IPS-15b (cell line): ENCODE measurements around the gene LIN7B.

Experiments used
- H3K27me3 ChIP-seq: one replicate; pipeline ENCODE4 v1.6.1; 2013; ENCODE audit warnings: low read length; ENCODE audit not compliant: control insufficient read depth, insufficient read depth
- H3K36me3 ChIP-seq: one replicate; pipeline ENCODE4 v1.6.1; 2013; ENCODE audit warnings: low read length; ENCODE audit not compliant: control insufficient read depth, insufficient read depth
- H3K4me1 ChIP-seq: one replicate; pipeline ENCODE4 v1.6.1; 2013; ENCODE audit warnings: mild to moderate bottlenecking, low read length; ENCODE audit not compliant: control insufficient read depth, insufficient read depth
- H3K4me3 ChIP-seq: one replicate; pipeline ENCODE4 v1.5.1; 2013; ENCODE audit warnings: low read depth, low read length
- H3K9ac ChIP-seq: one replicate; pipeline ENCODE4 v1.6.1; 2013; ENCODE audit warnings: low read depth, mild to moderate bottlenecking, low read length
- H3K9me3 ChIP-seq: one replicate; pipeline ENCODE4 v1.6.1; 2013; ENCODE audit warnings: mild to moderate bottlenecking, low read length; ENCODE audit not compliant: control insufficient read depth, insufficient read depth

Gene LIN7B

DNA sequence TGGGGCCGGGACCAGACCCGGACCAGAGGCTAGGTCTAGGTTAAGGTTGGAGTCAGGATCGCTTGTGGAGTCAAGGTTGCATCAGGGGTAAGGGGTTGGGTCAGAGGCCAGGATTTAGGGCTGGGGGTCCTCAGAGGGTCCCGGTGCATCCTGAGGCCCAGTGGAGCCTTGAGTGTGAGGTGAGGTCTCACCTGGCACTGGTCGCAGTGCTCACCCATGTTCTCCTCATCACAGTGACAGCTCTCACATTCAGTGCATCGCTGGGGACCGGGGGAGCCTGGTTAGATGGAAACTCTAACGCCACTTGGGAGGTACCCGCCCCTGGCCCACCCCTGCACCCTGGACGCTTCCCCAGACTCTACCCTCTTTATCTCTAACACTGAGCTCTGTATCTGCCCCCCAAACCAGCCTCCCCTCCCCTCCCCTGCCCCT is 38.0 kb downstream of the LIN7B start:
- peaks cover 17% of the 10 kb centered on the region for H3K4me1 ChIP-seq
- H3K36me3 ChIP-seq: no peaks in the 10 kb centered on the region
- peak overlapping the region; percentile 43 for H3K4me3 ChIP-seq
- H3K27me3 ChIP-seq: peaks cover 25% of the 10 kb centered on the region
- no peaks in the 10 kb centered on the region for H3K9me3 ChIP-seq
- H3K9ac ChIP-seq: no peak overlapping the region

DNA sequence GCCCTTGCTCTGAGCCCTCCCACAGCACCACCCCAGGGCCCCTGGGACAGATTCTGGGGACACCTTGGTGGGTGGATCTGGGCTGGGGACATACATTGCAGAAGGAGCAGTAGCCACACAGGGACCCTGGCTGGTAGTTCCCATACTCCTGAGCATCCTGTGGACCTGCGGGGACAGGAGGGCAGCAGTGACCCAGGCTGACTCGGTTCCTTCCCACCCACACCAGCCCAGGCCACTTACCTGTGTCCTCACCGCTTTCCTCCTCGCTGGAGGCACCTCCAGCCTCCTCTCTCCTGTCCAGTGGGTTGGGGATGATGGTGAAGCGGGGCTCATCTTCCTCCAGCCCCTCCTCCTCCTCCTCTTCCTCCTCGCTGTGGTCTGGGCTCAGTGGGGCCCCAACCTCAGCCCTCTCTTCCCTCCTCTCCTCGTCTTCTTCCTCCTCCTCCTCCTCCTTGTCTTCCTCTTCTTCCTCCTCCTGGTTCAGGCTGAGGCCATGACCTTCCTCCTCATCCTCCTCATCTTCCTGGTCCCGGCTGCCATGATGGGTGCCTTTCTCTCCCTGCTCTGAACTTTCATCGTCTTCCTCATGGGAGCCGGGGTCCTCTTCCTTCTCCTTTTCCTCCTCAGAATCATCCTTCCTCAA is 39.1 kb downstream of the LIN7B start:
- H3K4me1 ChIP-seq: peaks cover 17% of the 10 kb centered on the region
- H3K9me3 ChIP-seq: no peaks in the 10 kb centered on the region

DNA sequence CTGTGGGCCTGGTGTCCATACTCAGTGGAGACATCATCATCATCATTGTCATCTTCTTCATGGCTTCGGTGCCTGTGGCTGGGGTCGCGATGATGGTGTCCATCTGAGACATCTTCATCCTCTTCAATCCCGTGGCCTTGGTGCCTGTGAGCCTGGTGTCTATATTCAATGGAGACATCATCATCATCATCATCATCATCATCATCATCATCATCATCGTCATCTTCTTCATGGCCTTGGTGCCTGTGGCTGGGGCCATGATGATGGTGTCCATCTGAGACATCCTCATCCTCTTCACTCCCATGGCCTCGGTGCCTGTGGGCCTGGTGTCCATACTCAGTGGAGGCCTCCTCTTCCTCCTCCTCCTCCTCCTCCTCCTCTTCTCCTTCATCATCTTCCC is 40.1 kb downstream of the LIN7B start:
- H3K27me3 ChIP-seq: peaks cover 27% of the 10 kb centered on the region
- no peak overlapping the region for H3K9ac ChIP-seq
- no peak overlapping the region for H3K4me3 ChIP-seq
- H3K9me3 ChIP-seq: no peaks in the 10 kb centered on the region
- H3K36me3 ChIP-seq: no peaks in the 10 kb centered on the region
- H3K4me1 ChIP-seq: peaks cover 15% of the 10 kb centered on the region

More for the DNA sequence above, 39.1 kb downstream of the LIN7B start:
- H3K9ac ChIP-seq: no peak overlapping the region
- H3K27me3 ChIP-seq: peaks cover 27% of the 10 kb centered on the region
- no peaks in the 10 kb centered on the region for H3K36me3 ChIP-seq
- no peak overlapping the region for H3K4me3 ChIP-seq

DNA sequence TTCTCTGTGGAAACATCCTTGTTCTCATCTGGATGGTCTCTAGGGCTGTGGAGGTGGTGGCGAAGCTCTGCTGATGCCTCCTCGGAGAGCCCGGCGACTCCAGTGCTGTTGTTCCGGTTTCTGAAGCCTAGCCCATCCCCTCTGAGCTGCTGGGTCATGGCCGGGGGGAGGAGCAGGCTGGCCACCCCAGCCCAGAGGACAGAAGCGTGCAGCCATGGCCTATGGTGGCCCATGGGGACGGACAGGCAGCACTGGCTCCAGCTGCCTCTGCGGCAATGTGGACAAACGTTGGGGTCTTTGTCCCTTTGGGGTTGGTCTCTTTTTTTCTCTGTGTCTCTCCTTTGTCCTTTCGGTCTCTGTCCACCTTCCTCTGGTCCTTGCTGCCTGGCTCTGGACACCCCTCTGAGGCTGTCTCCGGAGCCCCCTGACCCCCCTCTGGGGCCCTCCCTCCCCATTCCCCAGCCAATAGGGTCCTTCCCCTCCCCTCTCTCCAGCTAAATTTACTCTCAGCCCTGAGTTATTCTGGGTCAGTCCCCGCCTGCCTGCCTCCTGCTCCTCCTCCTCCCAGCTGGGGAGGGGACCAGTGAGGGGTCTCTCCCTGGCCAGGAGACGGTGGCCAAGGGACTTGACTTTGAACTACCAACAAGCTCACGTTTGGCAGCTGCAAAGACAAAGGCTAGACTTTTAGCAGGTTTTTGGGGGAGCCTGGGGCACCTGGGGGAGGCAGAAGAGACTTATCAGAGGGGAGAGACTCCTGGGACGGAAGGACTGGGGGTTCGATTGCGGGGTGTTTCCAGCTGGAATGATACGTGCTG is 41.0 kb downstream of the LIN7B start, which contains the start of gene HRC:
Gene HRC (minus strand): TSS at position 392 of the 815 bp plus-strand sequence. CDS start 159 bp downstream, at position 233.
- H3K36me3 ChIP-seq: no peaks in the 10 kb centered on the region
- H3K9ac ChIP-seq: no peak within 1 kb of the TSS

DNA sequence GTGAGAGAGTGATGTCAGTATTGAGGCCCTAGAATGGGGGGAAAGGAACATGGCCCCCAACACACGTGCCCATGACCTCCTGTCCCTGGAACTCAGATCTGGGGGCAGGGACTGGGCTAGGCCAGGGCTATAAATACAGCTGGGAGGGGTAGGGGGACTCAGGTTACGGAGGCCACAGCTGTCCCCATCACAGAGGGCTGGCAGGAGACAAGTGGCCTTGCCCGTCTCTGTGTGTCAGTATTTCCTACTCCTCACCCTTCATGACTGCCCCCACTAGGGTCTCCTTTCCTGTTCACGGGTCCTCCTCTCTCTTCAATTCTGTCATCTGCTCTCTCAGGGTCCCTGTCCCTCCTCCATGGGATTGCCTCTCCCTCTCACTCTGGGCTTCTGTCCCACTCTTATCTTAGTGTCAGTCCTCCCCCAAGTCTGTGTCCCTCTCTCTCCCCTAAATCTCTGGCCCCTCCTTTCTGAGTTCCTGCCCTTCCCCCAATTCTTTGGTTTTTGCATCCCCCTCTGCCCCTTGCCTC is 41.7 kb downstream of the LIN7B start:
- H3K27me3 ChIP-seq: peaks cover 27% of the 10 kb centered on the region
- H3K36me3 ChIP-seq: no peaks in the 10 kb centered on the region

More for the DNA sequence above, 41.0 kb downstream of the LIN7B start, which contains the start of gene HRC:
- peaks cover 27% of the 10 kb centered on the region for H3K27me3 ChIP-seq
- H3K4me1 ChIP-seq: peaks cover 15% of the 10 kb centered on the region
- H3K9me3 ChIP-seq: no peaks in the 10 kb centered on the region
- peak within 1 kb of the TSS; percentile 35 for H3K4me3 ChIP-seq

DNA sequence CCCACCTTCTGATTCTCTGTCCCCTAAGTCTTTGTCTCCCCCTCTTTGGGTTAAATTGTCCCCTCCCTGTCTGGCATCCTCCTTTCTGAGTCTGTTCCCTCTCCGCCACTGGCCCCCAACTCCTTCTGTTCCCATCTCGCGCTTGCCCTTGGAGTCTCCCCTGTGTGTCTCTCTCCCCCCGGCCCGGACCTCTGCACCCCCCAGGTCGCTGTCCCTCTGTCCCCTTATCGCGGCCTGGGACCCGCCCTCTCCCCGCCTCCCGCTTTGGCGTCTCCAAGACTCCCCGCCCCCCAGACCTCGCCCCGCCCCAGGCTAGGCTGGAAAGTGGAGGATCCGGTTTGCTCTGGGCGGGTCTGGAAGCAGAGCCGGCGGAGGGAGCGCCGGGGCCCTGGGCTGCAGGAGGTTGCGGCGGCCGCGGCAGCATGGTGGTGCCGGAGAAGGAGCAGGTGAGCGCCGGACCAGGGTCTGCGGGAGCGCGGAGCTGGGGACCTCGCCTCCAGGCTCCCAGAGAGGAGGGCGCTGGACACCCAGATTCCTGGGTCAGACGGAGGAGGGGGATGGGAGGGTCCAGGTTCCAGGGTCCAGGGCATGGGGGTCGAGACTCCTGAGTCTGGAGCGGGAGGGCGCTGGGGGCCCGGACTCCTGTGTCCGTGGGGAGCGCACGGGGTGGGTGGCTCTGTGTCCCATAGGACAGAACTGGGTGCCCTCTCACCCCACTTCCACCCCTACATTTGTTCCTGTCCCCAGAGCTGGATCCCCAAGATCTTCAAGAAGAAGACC is 43.5 kb downstream of the LIN7B start, which contains the start of gene TRPM4:
Gene TRPM4 (plus strand): TSS at position 348 of the 780 bp plus-strand sequence. CDS start 75 bp downstream, at position 423.
- Histone ChIP-seq H3K4me3 (peak within 1 kb of the TSS; percentile 84), H3K36me3 (peaks cover 2% of the 10 kb centered on the region), H3K9ac (peak within 1 kb of the TSS; percentile 65), H3K4me1 (peaks cover 11% of the 10 kb centered on the region), H3K9me3 (no peaks in the 10 kb centered on the region), H3K27me3 (peaks cover 27% of the 10 kb centered on the region)

More for the DNA sequence above, 41.7 kb downstream of the LIN7B start:
- H3K9me3 ChIP-seq: no peaks in the 10 kb centered on the region
- peak overlapping the region; percentile 35 for H3K4me3 ChIP-seq
- H3K9ac ChIP-seq: no peak overlapping the region
- peaks cover 15% of the 10 kb centered on the region for H3K4me1 ChIP-seq

DNA sequence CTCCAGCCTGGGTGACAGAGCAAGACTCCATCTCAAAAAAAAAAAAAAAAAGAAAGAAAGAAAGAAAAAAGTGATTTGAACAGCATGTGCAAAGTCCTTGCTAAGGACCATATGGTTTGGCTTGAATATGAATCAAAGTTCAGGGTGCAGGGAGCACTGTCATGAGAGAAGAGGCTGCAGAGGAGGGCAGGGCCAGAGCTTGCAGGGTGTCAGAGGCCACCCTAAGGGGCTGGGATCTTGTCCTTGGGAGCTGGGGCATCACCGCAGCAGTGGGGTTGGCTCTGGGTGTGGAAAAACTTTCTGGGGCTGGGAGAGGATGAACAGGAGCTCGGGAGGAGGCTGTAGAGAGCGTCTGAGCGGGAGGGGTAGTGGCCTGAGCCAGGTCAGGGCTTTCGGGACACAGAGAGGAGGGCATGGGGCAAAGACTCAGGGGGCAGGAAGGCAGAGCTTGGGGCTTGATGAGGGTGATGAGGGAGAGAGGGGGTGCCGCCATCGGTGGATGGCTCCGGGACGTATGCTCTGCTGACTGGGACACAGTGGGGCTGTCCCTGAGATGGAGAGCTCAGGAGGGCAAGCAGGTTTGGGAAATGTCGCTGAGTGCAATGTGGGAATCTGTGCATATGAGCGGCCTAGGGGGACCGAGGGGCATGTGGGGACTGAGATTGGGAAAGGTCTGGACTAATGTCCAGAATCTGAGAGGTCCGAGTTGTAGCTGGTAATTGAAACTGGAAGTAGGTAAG is 46.5 kb downstream of the LIN7B start:
- Histone ChIP-seq H3K4me1 (peaks cover 5% of the 10 kb centered on the region), H3K27me3 (peaks cover 6% of the 10 kb centered on the region), H3K4me3 (no peak overlapping the region), H3K36me3 (peaks cover 2% of the 10 kb centered on the region), H3K9ac (no peak overlapping the region), H3K9me3 (no peaks in the 10 kb centered on the region)

DNA sequence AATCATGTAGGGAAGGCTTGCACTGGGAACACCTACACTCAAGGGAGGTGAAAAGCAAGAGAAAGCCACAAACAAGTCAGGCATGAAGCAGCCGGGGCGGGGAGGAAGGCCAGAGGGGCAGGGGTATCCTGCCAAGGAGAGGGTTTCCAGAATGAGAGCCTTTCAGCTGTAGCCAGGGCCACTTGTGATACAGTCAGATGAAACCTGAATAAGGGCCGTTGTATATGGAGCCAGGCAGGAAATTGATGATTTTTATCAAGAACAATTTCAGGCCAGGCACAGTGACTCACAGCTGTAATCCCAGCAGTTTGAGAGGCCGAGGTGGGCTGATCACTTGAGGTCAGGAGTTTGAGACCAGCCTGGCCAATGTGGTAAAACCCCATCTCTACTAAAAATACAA is 47.8 kb downstream of the LIN7B start:
- H3K27me3 ChIP-seq: peaks cover 2% of the 10 kb centered on the region
- no peak overlapping the region for H3K4me3 ChIP-seq
- no peak overlapping the region for H3K9ac ChIP-seq
- H3K4me1 ChIP-seq: no peaks in the 10 kb centered on the region
- no peaks in the 10 kb centered on the region for H3K9me3 ChIP-seq
- H3K36me3 ChIP-seq: peaks cover 2% of the 10 kb centered on the region

DNA sequence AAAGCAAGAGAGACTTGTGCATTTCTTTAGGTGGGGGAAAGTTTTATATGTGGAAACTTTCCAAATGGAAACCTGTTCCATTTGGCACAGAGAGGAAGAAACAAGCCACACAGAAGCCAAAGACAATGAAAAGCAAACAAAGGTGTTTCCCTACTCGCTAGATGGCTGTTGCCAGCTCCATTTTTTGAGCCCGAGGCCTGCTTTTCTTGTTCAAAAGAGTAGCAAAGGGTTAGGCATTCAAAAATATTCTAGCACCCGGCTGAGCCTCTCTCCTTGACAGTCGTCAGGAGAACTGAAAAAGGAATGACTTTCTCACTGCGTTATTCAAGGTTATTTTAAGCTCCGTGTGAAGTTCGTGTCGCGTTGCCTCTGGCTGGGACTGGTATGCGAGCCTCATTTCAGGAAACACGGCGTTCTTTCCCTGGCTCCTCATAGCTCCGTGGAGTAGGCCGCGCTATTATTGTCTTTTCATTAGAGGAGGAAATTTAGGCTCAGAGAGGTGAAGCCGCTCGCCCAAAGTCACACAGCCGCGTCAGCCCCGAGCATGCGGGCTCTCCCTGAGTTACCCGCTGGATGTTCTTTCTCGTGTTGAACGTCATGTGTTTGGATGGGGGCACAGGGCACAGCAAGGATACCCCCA is 51.1 kb downstream of the LIN7B start:
- Histone ChIP-seq H3K9ac (no peak overlapping the region), H3K4me3 (no peak overlapping the region), H3K9me3 (no peaks in the 10 kb centered on the region)

DNA sequence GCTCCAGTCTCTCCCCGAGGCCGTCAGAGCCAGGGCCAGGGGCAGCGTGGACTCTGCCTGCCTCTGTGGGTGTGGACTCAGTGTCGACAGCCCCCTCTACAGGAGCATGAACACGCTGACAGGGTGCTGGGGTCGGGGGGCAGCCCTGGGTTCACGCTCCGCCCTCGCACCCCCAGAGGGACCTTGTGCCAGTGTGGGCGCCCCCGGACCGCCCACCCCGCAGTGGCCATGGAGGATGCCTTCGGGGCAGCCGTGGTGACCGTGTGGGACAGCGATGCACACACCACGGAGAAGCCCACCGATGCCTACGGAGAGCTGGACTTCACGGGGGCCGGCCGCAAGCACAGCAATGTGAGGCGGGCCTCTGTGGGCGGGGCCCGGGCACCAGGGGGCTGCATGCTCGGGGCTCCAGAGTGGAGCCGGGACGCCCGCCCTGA is 51.7 kb downstream of the LIN7B start:
- H3K4me1 ChIP-seq: no peaks in the 10 kb centered on the region
- H3K9ac ChIP-seq: no peak overlapping the region
- H3K4me3 ChIP-seq: no peak overlapping the region
- peaks cover 2% of the 10 kb centered on the region for H3K36me3 ChIP-seq
- H3K9me3 ChIP-seq: no peaks in the 10 kb centered on the region
- no peaks in the 10 kb centered on the region for H3K27me3 ChIP-seq

More for the DNA sequence above, 51.1 kb downstream of the LIN7B start:
- H3K36me3 ChIP-seq: peaks cover 2% of the 10 kb centered on the region
- H3K27me3 ChIP-seq: no peaks in the 10 kb centered on the region
- no peaks in the 10 kb centered on the region for H3K4me1 ChIP-seq
